GM12801 (cell line): ENCODE results near the gene XPNPEP3.

Source experiments
- TF ChIP-seq, protein P1 (sequence below): IDR thresholded peaks from one replicate; pipeline ENCODE4 v1.5.1; 2011; ENCODE audit warnings: control low read depth; ENCODE audit not compliant: insufficient read length; ENCODE audit errors: extremely low read depth

XPNPEP3 gene

GRCh38 chr22:40853333-40853732, 3.6 kb upstream of the XPNPEP3 start:
- TF ChIP-seq, protein P1, sequence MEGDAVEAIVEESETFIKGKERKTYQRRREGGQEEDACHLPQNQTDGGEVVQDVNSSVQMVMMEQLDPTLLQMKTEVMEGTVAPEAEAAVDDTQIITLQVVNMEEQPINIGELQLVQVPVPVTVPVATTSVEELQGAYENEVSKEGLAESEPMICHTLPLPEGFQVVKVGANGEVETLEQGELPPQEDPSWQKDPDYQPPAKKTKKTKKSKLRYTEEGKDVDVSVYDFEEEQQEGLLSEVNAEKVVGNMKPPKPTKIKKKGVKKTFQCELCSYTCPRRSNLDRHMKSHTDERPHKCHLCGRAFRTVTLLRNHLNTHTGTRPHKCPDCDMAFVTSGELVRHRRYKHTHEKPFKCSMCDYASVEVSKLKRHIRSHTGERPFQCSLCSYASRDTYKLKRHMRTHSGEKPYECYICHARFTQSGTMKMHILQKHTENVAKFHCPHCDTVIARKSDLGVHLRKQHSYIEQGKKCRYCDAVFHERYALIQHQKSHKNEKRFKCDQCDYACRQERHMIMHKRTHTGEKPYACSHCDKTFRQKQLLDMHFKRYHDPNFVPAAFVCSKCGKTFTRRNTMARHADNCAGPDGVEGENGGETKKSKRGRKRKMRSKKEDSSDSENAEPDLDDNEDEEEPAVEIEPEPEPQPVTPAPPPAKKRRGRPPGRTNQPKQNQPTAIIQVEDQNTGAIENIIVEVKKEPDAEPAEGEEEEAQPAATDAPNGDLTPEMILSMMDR: no peak

DNA sequence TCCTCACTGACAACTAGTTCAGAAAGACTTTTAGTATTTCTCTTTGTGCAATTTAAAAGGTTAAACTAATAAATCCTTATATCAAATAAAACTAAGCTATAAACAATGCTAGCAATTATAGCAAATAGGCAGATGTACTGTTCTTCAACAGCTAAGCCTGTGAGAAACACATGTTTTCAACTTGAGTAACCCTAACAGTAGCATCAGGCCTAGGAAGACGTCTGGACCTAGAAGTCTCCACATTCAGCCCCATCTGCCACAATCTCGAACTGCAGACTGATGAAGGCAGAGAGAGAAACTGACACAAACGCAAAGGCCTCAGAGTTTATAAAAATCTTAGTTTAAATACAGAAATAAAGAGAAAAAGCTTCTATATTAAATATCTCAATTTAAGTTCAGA, 3.0 kb upstream of the XPNPEP3 start:
- TF ChIP-seq, protein P1: no peak

DNA sequence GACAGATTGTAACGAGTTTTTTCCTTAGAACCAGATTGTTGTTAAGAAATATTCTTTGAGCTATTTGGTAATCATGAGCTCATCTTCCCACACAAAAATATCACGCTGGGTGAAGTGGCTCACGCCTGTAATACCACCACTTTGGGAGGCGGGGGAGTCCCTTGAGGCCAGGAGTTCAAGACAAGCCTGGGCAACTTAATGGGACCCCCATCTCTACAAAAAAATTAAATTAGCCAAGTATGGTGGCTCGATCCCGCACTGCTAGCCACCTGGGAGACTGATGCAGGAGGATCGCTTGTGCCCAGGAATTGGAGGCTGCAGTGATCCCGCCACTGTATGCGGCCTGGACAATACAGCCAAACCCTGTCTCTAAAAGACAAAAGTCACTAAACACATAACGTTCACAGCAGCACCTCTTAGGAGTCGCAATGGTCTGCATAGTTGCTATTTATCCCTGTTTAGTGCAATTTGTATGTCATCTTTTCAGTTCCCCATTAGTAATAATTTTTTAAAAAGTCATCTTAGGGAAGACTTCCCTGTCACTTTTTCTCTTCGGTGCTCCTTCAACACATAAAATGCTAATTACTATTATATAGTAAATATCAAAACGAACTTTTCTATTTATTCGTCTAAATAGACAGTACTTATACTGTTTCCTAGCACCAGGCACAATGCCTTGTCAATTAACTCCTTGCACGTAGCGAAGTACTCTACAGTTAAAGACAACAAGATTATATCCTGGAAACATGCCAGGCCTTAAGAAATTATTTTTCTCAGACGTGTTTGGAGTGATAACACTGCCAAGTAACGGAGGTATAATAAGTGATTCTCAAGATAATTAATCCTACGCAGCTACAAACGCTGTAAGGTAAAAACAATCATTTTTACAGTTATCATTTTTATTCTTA, 1.6 kb upstream of the XPNPEP3 start:
- TF ChIP-seq, protein P1: no peak

- TF ChIP-seq, protein P1: no peak
Observed at GRCh38 chr22:40855979-40856512, 902 bp upstream of the XPNPEP3 start.

- TF ChIP-seq, protein P1: no peak
Observed at GRCh38 chr22:40857309-40857855, 434 bp downstream of the XPNPEP3 start.

DNA sequence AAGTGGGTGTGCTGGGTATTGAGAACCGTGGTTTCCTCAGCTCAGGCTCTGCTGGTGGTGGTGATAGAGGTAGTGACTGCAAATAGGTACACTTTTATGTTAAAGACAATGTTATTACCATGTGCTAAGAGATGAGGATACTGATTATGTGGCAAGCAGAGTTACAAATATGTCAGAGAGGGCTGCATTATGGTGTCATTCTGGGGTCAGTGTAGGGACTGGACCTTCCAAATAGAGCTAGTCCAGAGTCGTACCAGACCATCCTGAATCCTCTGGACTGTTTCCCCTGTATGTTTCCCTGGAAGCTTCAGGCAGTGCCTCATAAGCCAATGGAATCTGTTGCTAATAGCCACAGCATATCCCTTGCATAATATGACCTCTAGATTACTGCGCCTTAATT, 5.1 kb downstream of the XPNPEP3 start, which contains the start of gene DNAJB7:
TSS of gene DNAJB7 (minus strand) at position 101 of the 400 bp plus-strand sequence. CDS start 119 bp downstream, outside the sequence.
- TF ChIP-seq, protein P1: no peak

DNA sequence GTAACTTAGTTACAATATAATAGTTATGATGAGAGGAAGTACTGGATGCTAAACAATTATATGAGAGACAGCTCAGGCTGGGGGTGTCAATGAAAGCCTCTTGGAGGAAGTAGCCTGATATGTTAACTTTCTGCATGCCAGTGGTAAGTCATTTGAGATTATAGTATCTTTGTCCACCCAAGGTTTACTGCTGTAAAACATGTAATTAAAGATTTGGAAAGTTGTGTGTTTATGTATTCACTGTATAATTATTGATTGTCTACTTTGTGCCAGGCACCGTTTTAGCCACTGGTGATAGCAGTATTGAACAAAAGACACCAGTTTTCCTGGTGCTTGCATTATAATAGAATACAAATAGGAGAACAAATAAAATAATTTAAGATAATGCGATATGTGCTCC, 5.6 kb downstream of the XPNPEP3 start:
- TF ChIP-seq, protein P1: no peak
